HepG2 (cell line): ENCODE data around the gene CNTNAP3B. TPM values are rescaled to one million over a fixed set of nuclear protein-coding genes. Genes with fewer than 3 reads are reported as not detected.
"Not testable (repeated sequence)": the region's sequence is repeated elsewhere in the genome, so short reads cannot be mapped to it uniquely, and the experiment has no call there.

ENCODE experiments used
- ATAC-seq: fragments of 200-7000 bp; cut with Tn5 transposase; 3 replicates; pipeline ENCODE4 v1.9.1; 2020; ENCODE audit warnings: mild to moderate bottlenecking, moderate library complexity
- BruUV-seq: library from RNA; stranded (reverse); fragments of 400-500 nt; replicated peaks from 2 replicates; lab custom pipeline; 2021; lab: Mats Ljungman, UMichigan
- CTCF ChIA-PET: fragments of 300-600 bp; formaldehyde crosslinking; extraction: SDS; loops from one replicate; lab custom pipeline; 2021; ENCODE audit warnings: low total read pairs, inconsistent platforms, low intra/inter-chr PET ratio; lab: Yijun Ruan, JAX
- POLR2A ChIA-PET: fragments of 350-600 bp; sonication (Branson Sonifier 250); formaldehyde crosslinking; loops from one replicate; lab custom pipeline; 2020; ENCODE audit warnings: antibody characterized with exemption, inconsistent platforms; lab: Yijun Ruan, JAX
- DNase-seq: peaks from one replicate; pipeline ENCODE4 v3.0.0-alpha.2; 2015; ENCODE audit warnings: low spot score
- FAIRE-seq: peaks from 3 replicates; lab custom pipeline; 2011; peaks lifted over from hg19 to GRCh38; lab: Jason Lieb, UNC
- H2AFZ ChIP-seq: one replicate; pipeline ENCODE4 v1.6.1; 2011; ENCODE audit warnings: low read length, inconsistent platforms
- H3K27ac ChIP-seq: fragments of 300-600 bp; 3 replicates; pipeline ENCODE4 v1.8.0; 2011; ENCODE audit warnings: mixed run types, mild to moderate bottlenecking, mixed read lengths, low read length, inconsistent platforms; ENCODE audit not compliant: insufficient read depth; ENCODE audit errors: extremely low read length
- H3K27me3 ChIP-seq, 2 experiments: fragments of 200-600 bp in 1 of 2; 2 replicates in 1 of 2; 3 replicates in 1 of 2; pipeline versions ENCODE4 v1.6.0 to v1.8.0; 2011; ENCODE audit warnings: low read length in 2 of 2, mild to moderate bottlenecking in 2 of 2, moderate library complexity in 2 of 2, inconsistent platforms in 1 of 2; ENCODE audit not compliant: insufficient read depth in 2 of 2, control insufficient read depth in 1 of 2
- H3K36me3 ChIP-seq, 2 experiments: fragments of 200-600 bp in 1 of 2; replicated peaks in 1 of 2; 2 replicates in 1 of 2; 3 replicates in 1 of 2; pipeline versions ENCODE4 v1.5.1 to v1.8.0; 2011; ENCODE audit warnings: low read length in 2 of 2, inconsistent platforms in 1 of 2; ENCODE audit not compliant: insufficient read depth in 2 of 2, control insufficient read depth in 1 of 2
- H3K4me1 ChIP-seq: 2 replicates; pipeline ENCODE4 v1.5.1; 2012; ENCODE audit warnings: low read length, inconsistent platforms; ENCODE audit not compliant: insufficient read depth
- H3K4me2 ChIP-seq: 2 replicates; pipeline ENCODE4 v1.6.0; 2011; ENCODE audit warnings: low read depth, low read length, inconsistent platforms
- H3K4me3 ChIP-seq, 3 experiments: fragments of 200-600 bp in 1 of 3; sonication (generic), shearing (Covaris generic) in 1 of 3; replicated peaks in 1 of 3; 2 replicates each; pipeline ENCODE4 v1.5.1; 2011 to 2016; ENCODE audit warnings: low read length in 3 of 3, inconsistent platforms in 2 of 3, low read depth in 2 of 3, mild to moderate bottlenecking in 2 of 3, control low read depth in 1 of 3, mixed read lengths in 1 of 3; ENCODE audit not compliant: insufficient read depth in 1 of 3
- H3K79me2 ChIP-seq: one replicate; pipeline ENCODE4 v1.6.1; 2011; ENCODE audit warnings: low read length, inconsistent platforms; ENCODE audit not compliant: insufficient read depth
- H3K9ac ChIP-seq: 2 replicates; pipeline ENCODE4 v1.6.0; 2011; ENCODE audit warnings: mild to moderate bottlenecking, low read depth, low read length, inconsistent platforms; ENCODE audit not compliant: insufficient read depth
- H3K9me3 ChIP-seq: 2 replicates; pipeline ENCODE4 v1.5.1; 2012; ENCODE audit warnings: mild to moderate bottlenecking, low read length
- H4K20me1 ChIP-seq: 2 replicates; pipeline ENCODE4 v1.6.0; 2011; ENCODE audit warnings: inconsistent platforms, mild to moderate bottlenecking, low read length, moderate library complexity; ENCODE audit not compliant: insufficient read depth
- WGBS: methylation state at CpG from one replicate; pipeline ENCODE4 v1.1.6; 2017; ENCODE audit warnings: low lambda C conversion rate; 5-methylcytosine and 5-hydroxymethylcytosine counted together
- in situ Hi-C: cut with HindIII; loops from 2 replicates; pipeline ENCODE4 v1.10.0; 2017; ENCODE audit warnings: low pct_unique_long_range_greater_than_20kb; ENCODE audit not compliant: extremely low pct_ligation_motif_present
- intact Hi-C: fragments of 100-400 bp; cut with micrococcal nuclease; formaldehyde crosslinking; loops from one replicate; pipeline ENCODE4 v1.10.0; 2022; ENCODE audit not compliant: unreplicated experiment
- polyA plus RNA-seq, 8 experiments: library from polyadenylated mRNA; depleted of rRNA in 3 of 8; stranded (reverse) in 7 of 8; unstranded in 1 of 8; fragments of >200 nt; fragmentation: Illumina TruSeq in 4 of 8; extraction: Trizol in 4 of 8; gene quantifications; 2 replicates each; pipeline versions ENCODE4 v1.2.1 to v1.2.3, GENCODE V29; 2011 to 2016; ENCODE audit warnings: low read depth in 4 of 8, missing spikeins in 1 of 8, mixed read lengths in 1 of 8; ENCODE audit not compliant: insufficient read depth in 1 of 8
- total RNA-seq, 5 experiments: library from RNA; depleted of rRNA; stranded (reverse); fragments of >200 nt; fragmentation: Illumina TruSeq; extraction: Trizol; gene quantifications; 2 replicates each; pipeline ENCODE4 v1.2.3, GENCODE V29; 2016; ENCODE audit warnings: low read depth in 1 of 5

CNTNAP3B gene
- total and polyA plus RNA-seq, 2 of the 13 experiments (the other 11 are each of a cell fraction or from before 2014, with no cell fraction given) = 3.8 to 11.9 TPM

- WGBS = 0% methylated on average over 2 of the region's 2 CpGs
- CTCF ChIA-PET, H3K79me2 ChIP-seq, H4K20me1 ChIP-seq, FAIRE-seq, H3K9ac ChIP-seq, BruUV-seq, H3K4me3 ChIP-seq, in situ Hi-C loops, ATAC-seq, POLR2A ChIA-PET, H3K9me3 ChIP-seq, H3K36me3 ChIP-seq, H3K4me2 ChIP-seq, H2AFZ ChIP-seq, H3K27ac ChIP-seq, intact Hi-C loops, DNase-seq, H3K27me3 ChIP-seq, H3K4me1 ChIP-seq: not testable (repeated sequence)
These were observed 48.9 kb downstream of the CNTNAP3B start for GRCh38 chr9:42080376-42080775.

GRCh38 chr9:42074868-42075267, 54.4 kb downstream of the CNTNAP3B start:
- H3K4me3 ChIP-seq, H3K4me2 ChIP-seq, POLR2A ChIA-PET, H3K27me3 ChIP-seq, H3K9ac ChIP-seq, intact Hi-C loops, H4K20me1 ChIP-seq, H3K36me3 ChIP-seq, H3K4me1 ChIP-seq, H3K27ac ChIP-seq, CTCF ChIA-PET, in situ Hi-C loops, BruUV-seq, H3K9me3 ChIP-seq, H3K79me2 ChIP-seq, FAIRE-seq, DNase-seq, H2AFZ ChIP-seq: not testable (repeated sequence)
- WGBS = 45% methylated on average over 4 of the region's 5 CpGs
- peak; percentile 69 for ATAC-seq

GRCh38 chr9:42071026-42071425, 58.2 kb downstream of the CNTNAP3B start:
- H3K36me3 ChIP-seq, H3K79me2 ChIP-seq, POLR2A ChIA-PET, H3K4me2 ChIP-seq, H3K27ac ChIP-seq, FAIRE-seq, H3K27me3 ChIP-seq, H3K4me3 ChIP-seq, ATAC-seq, BruUV-seq, H2AFZ ChIP-seq, H3K9me3 ChIP-seq, H3K4me1 ChIP-seq, CTCF ChIA-PET, in situ Hi-C loops, H3K9ac ChIP-seq, DNase-seq, H4K20me1 ChIP-seq, intact Hi-C loops: not testable (repeated sequence)
- 83% methylated on average over 3 of the region's 4 CpGs for WGBS

GRCh38 chr9:42070035-42070799, 59.0 kb downstream of the CNTNAP3B start:
- H2AFZ ChIP-seq, H3K4me1 ChIP-seq, H3K4me2 ChIP-seq, H3K79me2 ChIP-seq, H3K4me3 ChIP-seq, DNase-seq, H4K20me1 ChIP-seq, intact Hi-C loops, FAIRE-seq, H3K27me3 ChIP-seq, in situ Hi-C loops, POLR2A ChIA-PET, H3K9ac ChIP-seq, CTCF ChIA-PET, BruUV-seq, H3K27ac ChIP-seq, H3K36me3 ChIP-seq, H3K9me3 ChIP-seq: not testable (repeated sequence)
- peak; percentile 88 for ATAC-seq
- 9% methylated on average over 3 of the region's 11 CpGs for WGBS
